Common myeloid progenitor, CD34-positive (primary cell): Measurements from ENCODE around the gene NES.

ENCODE experiments used
- CTCF ChIA-PET: fragments of 350-600 bp; sonication (Branson Sonifier 250); formaldehyde crosslinking; loops from one replicate; lab custom pipeline; 2021; ENCODE audit warnings: antibody characterized with exemption; lab: Charles Lee
- POLR2A ChIA-PET: fragments of 350-600 bp; sonication (Branson Sonifier 250); formaldehyde crosslinking; loops from one replicate; lab custom pipeline; 2021; ENCODE audit warnings: antibody characterized with exemption; lab: Charles Lee
- DNase-seq, 3 donors: peaks; one replicate each; pipeline versions ENCODE4 v3.0.0 to v3.0.0-alpha.2; 2013
- H3K27ac ChIP-seq, 2 experiments: 1 replicate in 1 of 2; 2 replicates in 1 of 2; pipeline ENCODE4 v1.7.0; 2013; ENCODE audit warnings: inconsistent platforms in 2 of 2, low read length in 2 of 2, mild to moderate bottlenecking in 2 of 2, low read depth in 1 of 2, moderate library complexity in 1 of 2; ENCODE audit not compliant: severe bottlenecking in 2 of 2, insufficient read depth in 1 of 2, poor library complexity in 1 of 2
- H3K27me3 ChIP-seq, 5 experiments: replicated peaks in 2 of 5; 1 replicate in 3 of 5; 2 replicates in 2 of 5; pipeline versions ENCODE4 v1.6.1 to v1.7.0; 2013; ENCODE audit warnings: low read length in 4 of 5, mild to moderate bottlenecking in 2 of 5, moderate library complexity in 2 of 5, inconsistent platforms in 1 of 5; ENCODE audit not compliant: insufficient read depth in 5 of 5, control insufficient read depth in 4 of 5
- H3K36me3 ChIP-seq, 4 experiments: 1 replicate in 2 of 4; 2 replicates in 2 of 4; pipeline versions ENCODE4 v1.6.1 to v1.7.0; 2013; ENCODE audit warnings: low read length in 3 of 4, control low read depth in 1 of 4, mild to moderate bottlenecking in 1 of 4; ENCODE audit not compliant: control insufficient read depth in 4 of 4, insufficient read depth in 4 of 4
- H3K4me1 ChIP-seq, 4 experiments: 1 replicate in 3 of 4; 2 replicates in 1 of 4; pipeline versions ENCODE4 v1.6.1 to v1.7.1; 2013; ENCODE audit warnings: low read length in 3 of 4, mild to moderate bottlenecking in 3 of 4, control low read depth in 1 of 4, inconsistent platforms in 1 of 4, moderate library complexity in 1 of 4; ENCODE audit not compliant: control insufficient read depth in 4 of 4, insufficient read depth in 4 of 4; ENCODE audit errors: control extremely low read depth in 1 of 4
- H3K4me3 ChIP-seq, 7 experiments: 1 replicate in 4 of 7; 2 replicates in 3 of 7; pipeline versions ENCODE4 v1.5.1 to v1.7.0; 2013; ENCODE audit warnings: mild to moderate bottlenecking in 7 of 7, low read length in 6 of 7, moderate library complexity in 6 of 7, inconsistent platforms in 2 of 7, low read depth in 2 of 7, control low read depth in 1 of 7; ENCODE audit not compliant: insufficient read depth in 4 of 7, control insufficient read depth in 1 of 7; ENCODE audit errors: extremely low read depth in 1 of 7
- H3K9me3 ChIP-seq, 5 experiments: 1 replicate in 4 of 5; 2 replicates in 1 of 5; pipeline versions ENCODE4 v1.6.1 to v1.7.1; 2013; ENCODE audit warnings: low read length in 4 of 5, mild to moderate bottlenecking in 2 of 5, inconsistent platforms in 1 of 5, low read depth in 1 of 5, moderate library complexity in 1 of 5; ENCODE audit not compliant: control insufficient read depth in 4 of 5, insufficient read depth in 2 of 5; ENCODE audit errors: control extremely low read depth in 1 of 5
- WGBS: methylation state at CpG from one replicate; pipeline ENCODE4 v1.1.5; 2013; ENCODE audit not compliant: insufficient coverage; 5-methylcytosine and 5-hydroxymethylcytosine counted together

NES gene

DNA sequence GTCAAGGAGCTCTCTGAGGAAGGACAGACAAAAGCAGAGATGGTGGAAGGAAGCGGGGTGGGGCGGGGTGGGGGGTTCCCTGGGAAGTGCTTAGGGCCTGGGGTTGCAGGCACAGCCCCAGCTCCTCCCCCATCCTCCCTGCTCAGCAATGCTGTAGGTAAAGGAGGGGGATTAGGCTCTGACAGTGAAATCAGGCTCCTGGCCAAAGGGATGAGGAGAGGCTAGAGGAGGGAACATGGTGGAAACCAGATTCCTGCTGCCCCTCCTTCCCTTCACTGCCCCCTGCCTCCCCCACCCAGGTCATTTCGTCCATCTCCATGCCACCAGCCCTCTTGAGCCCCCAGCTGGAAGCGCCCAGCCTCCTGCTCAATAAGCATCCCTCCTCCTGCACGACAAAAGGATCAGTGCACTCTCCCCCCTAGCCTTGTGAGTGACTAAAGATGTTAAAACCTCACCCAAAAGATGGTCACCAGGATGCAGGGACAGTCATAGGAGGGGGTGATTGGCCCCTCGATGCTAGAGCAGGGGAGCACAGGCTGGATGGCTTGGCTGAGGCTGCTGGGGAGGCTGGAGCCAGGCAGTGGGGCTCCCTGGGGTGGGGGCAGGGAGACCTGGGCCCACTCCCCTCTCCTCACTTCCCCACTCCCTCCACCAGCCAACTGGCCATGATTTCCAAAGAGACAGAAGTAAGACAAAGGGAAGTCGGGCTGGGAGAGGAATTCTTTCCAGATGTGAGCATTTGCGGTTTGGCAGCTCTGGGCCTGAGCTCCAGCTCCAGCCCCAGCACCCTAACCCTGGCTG, 30.4 kb upstream of the NES start:
- Histone ChIP-seq H3K27ac (no peak overlapping the region), H3K27me3 (peaks cover 7 to 66% (median 27%) of the 10 kb centered on the region in 5 experiments), H3K9me3 (no peaks in the 10 kb centered on the region), H3K4me3 (no peak overlapping the region), H3K36me3 (no peaks in the 10 kb centered on the region), H3K4me1 (peaks cover 0 to 27% (median 21%) of the 10 kb centered on the region in 4 experiments)
- CTCF ChIA-PET: interaction anchor here (0.6 to 14.1 kb wide), 11 partner anchors 8 to 72 kb away, joined by 3 to 236 read pairs (median 3); no protein-coding TSS in a partner anchor
- WGBS: 17% methylated on average over 1 of the region's 8 CpGs
- POLR2A ChIA-PET: interaction anchor here (0.8 to 1.6 kb wide), 2 partner anchors 18 to 19 kb away, joined by 3 to 8 read pairs; no protein-coding TSS in a partner anchor
- no peak for DNase-seq

DNA sequence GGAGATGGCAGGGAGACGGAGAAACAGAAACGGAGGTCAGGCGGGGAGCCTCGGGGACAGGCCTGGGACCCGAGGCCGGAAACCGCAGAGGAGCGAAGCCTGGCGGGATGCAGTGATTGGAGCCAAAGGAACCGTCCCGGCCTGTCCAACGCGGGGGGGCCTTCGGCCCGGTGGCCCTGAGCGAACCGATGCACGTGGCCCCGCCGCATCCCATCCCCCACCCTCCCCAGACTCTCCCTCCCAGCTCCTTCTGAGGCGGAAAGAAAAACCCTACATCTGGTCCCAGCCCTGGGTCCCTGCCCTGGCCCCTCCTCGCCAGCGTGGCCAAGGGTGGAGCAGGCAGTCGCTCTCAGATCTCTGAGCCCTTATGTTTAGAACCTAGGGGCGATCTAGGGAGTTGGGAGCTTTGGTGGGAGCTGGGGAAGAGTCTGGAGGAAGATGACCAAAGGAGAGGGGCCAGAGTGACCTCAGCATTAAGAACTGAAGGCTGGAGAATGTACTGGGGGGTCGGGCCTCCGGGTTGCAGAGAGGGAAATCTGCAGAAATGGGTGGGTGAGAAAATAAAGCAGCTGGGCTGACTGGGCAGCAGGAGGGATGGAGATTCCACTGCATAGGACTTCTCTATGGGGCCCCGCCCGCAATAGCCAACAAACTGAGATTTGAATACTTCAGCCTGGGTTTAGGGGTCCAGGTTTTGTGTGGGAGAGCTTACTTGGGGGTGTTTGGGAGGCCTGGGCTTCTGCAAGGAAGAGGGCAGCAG, 29.6 kb upstream of the NES start:
- H3K4me3 ChIP-seq: peak overlapping the region in 6 of 7 experiments; percentile 19 to 70 (median 52)
- H3K36me3 ChIP-seq: no peaks in the 10 kb centered on the region
- no peak overlapping the region for H3K27ac ChIP-seq
- DNase-seq: peak in 2 of 3 donors; percentile 33
- H3K4me1 ChIP-seq: peaks cover 0 to 27% (median 21%) of the 10 kb centered on the region in 4 experiments
- CTCF ChIA-PET: interaction anchor here (0.6 to 14.1 kb wide), 14 partner anchors 9 to 82 kb away, joined by 3 to 236 read pairs (median 6); partner anchors contain the start of gene NES
- POLR2A ChIA-PET: interaction anchor here (0.8 to 1.6 kb wide), 2 partner anchors 17 to 20 kb away, joined by 3 to 8 read pairs; no protein-coding TSS in a partner anchor
- H3K9me3 ChIP-seq: no peaks in the 10 kb centered on the region
- WGBS: 6% methylated on average over 19 of the region's 29 CpGs
- H3K27me3 ChIP-seq: peaks cover 7 to 68% (median 27%) of the 10 kb centered on the region in 5 experiments

DNA sequence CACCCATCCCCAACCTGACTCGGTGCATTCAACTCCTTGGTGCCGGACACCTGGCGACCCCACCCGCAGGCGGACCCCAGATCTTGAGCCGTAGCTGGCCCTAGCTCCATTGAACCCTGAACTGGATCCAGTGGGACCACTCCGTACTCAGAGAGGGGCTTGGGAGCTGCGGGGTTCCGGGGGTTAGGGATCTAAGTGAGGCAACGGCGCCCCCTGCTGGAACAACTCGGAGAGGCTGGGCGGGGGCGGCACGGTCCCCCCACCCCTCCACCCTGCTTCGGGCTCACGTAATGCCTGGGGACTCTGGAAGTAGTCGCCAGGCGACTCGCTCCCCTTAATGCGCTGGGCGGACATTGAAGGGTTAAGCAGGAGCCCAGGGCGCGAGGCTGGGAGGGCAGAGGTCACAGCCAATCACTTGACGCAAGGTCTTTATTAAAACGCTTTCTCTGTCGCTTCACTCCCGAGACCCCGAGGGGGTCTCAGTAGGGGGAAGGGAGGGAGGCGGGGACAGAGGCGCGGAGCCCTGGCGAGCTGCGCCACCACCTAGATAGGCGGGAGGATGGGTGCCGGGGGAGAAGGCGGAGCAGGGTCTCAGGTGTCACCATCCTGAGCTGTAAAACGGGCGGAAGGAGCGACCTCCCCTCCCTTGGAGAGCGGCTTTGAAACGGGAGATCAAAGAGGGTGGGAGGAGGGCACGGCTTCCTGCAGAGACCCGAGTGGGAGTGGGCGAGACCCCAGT, 28.9 kb upstream of the NES start:
- H3K4me1 ChIP-seq: peaks cover 0 to 27% (median 21%) of the 10 kb centered on the region in 4 experiments
- peak; percentile 50 to 75 (median 73) for DNase-seq
- no peaks in the 10 kb centered on the region for H3K9me3 ChIP-seq
- H3K27me3 ChIP-seq: peaks cover 7 to 75% (median 30%) of the 10 kb centered on the region in 5 experiments
- ChIA-PET POLR2A (interaction anchor here (0.8 to 1.6 kb wide), 2 partner anchors 17 to 45 kb away, joined by 4 to 8 read pairs; no protein-coding TSS in a partner anchor), CTCF (interaction anchor here (1.0 to 14.1 kb wide), 16 partner anchors 9 to 132 kb away, joined by 3 to 236 read pairs (median 6); partner anchors contain the start of gene NES)
- H3K36me3 ChIP-seq: no peaks in the 10 kb centered on the region
- no peak overlapping the region for H3K27ac ChIP-seq
- under 1% methylated on average over 43 of the region's 45 CpGs for WGBS
- peak overlapping the region in 6 of 7 experiments; percentile 19 to 70 (median 52) for H3K4me3 ChIP-seq

- peak within 1 kb of the TSS in 6 of 7 experiments; percentile 19 to 70 (median 52) for H3K4me3 ChIP-seq
- DNase-seq: peak; percentile 52 to 81 (median 75)
- ChIA-PET POLR2A (interaction anchor here (0.8 kb wide), 1 partner anchor 45 kb away, joined by 4 read pairs; no protein-coding TSS in a partner anchor), CTCF (interaction anchor here (1.0 to 14.1 kb wide), 14 partner anchors 8 to 132 kb away, joined by 3 to 236 read pairs (median 6); partner anchors contain the start of gene NES)
- H3K9me3 ChIP-seq: no peaks in the 10 kb centered on the region
- H3K4me1 ChIP-seq: peaks cover 0 to 27% (median 21%) of the 10 kb centered on the region in 4 experiments
- H3K27me3 ChIP-seq: peaks cover 7 to 82% (median 33%) of the 10 kb centered on the region in 5 experiments
- H3K36me3 ChIP-seq: no peaks in the 10 kb centered on the region
- no peak within 1 kb of the TSS for H3K27ac ChIP-seq
- WGBS: 2% methylated on average over 28 of the region's 42 CpGs
Observed at GRCh38 chr1:156705321-156705917, 28.2 kb upstream of the NES start, which contains the start of gene CRABP2. Gene CRABP2 (minus strand): TSS chr1:156705583. CDS start chr1:156705446, 137 bp downstream.

DNA sequence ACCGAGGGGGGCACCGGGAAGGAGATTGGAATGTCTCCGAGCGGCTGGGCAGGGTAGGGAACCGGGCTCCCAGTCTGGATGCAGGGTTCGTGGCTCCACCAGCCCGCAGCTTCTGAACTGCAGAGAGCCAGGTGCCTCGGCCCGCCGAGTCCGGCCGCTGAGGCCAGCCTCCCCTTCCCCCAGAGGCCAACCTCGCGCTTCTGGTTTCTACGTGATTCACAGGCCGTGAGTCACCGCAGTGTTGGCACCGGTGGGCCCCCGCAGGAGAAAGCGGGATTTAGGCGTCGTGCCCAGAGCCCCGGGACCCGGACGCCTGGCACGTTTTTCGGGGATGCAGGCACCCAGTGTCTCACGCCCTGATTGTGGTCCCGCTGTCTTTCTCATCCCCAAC, 27.7 kb upstream of the NES start:
- Histone ChIP-seq H3K4me1 (peaks cover 0 to 27% (median 21%) of the 10 kb centered on the region in 4 experiments), H3K27ac (no peak overlapping the region), H3K36me3 (no peaks in the 10 kb centered on the region), H3K27me3 (peaks cover 7 to 84% (median 33%) of the 10 kb centered on the region in 5 experiments), H3K4me3 (peak overlapping the region in 2 of 7 experiments; percentile 4 to 44), H3K9me3 (no peaks in the 10 kb centered on the region)
- WGBS: 1% methylated on average over 24 of the region's 29 CpGs
- ChIA-PET POLR2A (interaction anchor here (0.7 kb wide), 1 partner anchor 15 kb away, joined by 3 read pairs; no protein-coding TSS in a partner anchor), CTCF (interaction anchor here (1.5 to 14.1 kb wide), 5 partner anchors 18 to 80 kb away, joined by 6 to 236 read pairs (median 14); partner anchors contain the start of gene NES)
- peak in 2 of 3 donors; percentile 49 to 55 for DNase-seq
